Occipital lobe (tissue), 3 donors: ENCODE data around the gene PILRB. TPM values are rescaled to one million over a fixed set of nuclear protein-coding genes. Genes with fewer than 3 reads are reported as not detected.

ENCODE experiments used
- DNase-seq: peaks from one replicate; lab custom pipeline; 2025; lab: John Stamatoyannopoulos, UW
- small RNA-seq: library from RNA; depleted of rRNA; stranded (forward); fragments of <200 nt; gene quantifications from one replicate; pipeline ENCODE3, GENCODE V24; 2014
- total RNA-seq: library from RNA; depleted of rRNA; stranded (reverse); fragments of >200 nt; gene quantifications from one replicate; pipeline ENCODE4 v1.2.3, GENCODE V29; 2014

PILRB gene
- total RNA-seq, 1 donor from 2014 or later = 9.5 TPM

DNA sequence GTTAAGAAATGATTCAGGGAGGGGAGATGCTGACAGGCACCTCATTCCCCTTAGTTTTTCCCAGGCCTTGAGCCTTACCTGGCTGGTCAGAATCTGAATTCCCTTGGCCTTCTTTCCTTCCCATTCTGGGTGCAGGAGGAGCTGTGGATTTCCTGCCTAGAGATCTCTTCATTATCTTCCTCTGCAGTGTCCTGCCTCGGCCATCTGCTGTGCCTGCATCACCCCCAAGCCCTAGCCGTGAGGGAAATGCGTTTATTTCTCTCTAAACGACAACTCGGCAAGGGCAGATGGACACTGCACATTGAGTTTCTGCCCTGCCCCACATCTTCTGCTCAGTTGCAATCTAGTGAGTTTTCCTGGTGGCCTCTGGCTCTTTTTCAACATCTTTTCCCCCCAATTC, 43.9 kb downstream of the PILRB start:
- no peak for DNase-seq

- DNase-seq = no peak
Measured at GRCh38 chr7:100402241-100402640, 44.3 kb downstream of the PILRB start.

GRCh38 chr7:100406767-100407166, 48.9 kb downstream of the PILRB start:
- no peak for DNase-seq

DNA sequence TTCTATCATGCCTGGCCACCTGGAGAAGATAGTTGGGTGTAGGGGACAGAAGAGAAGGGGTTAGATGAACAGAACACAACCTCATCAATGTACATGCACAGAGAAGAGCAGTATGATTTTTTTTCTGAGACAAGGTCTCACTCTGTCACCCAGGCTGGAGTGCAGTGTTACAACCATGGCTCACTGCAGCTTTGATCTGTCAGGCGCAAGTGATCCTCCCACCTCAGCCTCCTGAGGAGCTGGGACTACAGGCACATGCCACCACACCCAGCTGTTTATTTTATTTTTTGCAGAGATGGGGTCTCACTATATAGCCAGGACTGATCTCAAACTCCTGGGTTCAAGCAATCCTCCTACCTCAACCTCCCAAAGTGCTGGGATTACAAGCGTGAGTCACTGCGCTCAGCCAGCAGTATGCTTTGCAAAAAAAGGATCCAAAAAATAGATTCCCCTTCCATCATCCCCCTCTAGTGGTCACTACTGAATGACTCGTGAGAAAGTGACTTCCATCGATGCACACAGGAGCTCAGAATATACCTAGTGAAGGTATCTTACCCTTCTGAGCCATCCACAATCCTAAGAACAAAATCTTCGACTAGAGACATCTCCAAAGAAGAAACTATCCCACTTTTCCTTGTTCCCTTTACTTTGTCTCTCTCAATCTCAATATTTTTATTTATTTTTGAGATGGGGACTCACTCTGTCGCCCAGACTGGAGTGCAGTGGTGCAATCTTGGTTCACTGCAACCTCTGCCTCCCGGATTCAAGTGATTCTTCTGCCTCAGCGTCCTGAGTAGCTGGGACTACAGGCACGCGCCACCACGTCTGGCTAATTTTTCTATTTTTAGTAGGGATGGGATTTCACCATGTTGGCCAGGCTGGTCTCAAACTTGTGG, 49.6 kb downstream of the PILRB start:
- no peak for DNase-seq

GRCh38 chr7:100411101-100411500, 53.2 kb downstream of the PILRB start:
- no peak for DNase-seq

GRCh38 chr7:100413346-100413745, 55.4 kb downstream of the PILRB start:
- no peak for DNase-seq

- DNase-seq = no peak
Measured at GRCh38 chr7:100413889-100414288, 56.0 kb downstream of the PILRB start.

DNA sequence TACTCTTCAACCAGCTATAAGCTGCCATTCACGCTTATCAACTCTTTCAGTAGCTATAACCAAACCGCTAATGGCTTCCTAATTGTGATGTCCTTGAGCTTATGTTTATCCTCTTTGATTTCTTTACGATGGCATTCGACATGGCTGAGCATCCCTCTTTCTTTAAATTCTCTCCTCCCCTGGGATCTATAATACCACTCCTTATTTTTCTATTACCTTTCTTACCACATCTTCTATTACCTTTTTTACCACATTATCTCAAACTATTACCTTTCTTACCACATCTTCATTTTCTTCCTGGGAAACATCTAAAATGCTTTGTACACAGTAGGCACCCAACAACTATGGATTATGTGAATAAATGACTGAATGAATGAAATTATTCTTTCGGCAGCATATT, 57.5 kb downstream of the PILRB start:
- DNase-seq = no peak

Small RNA genes lying within 50 kb of the gene (small RNA-seq; reads per million reads assigned to genes)
- gene RF00019 = not detected

Other genes starting within 250 kb of the PILRB start
- gene TAF6, start 238.8 kb upstream of the PILRB start, total RNA-seq = 17.8 TPM
- 19.2 TPM for gene CNPY4, start 238.5 kb upstream of the PILRB start, total RNA-seq
- gene MBLAC1, start 231.2 kb upstream of the PILRB start, total RNA-seq = 6.4 TPM
- gene LAMTOR4, start 209.2 kb upstream of the PILRB start, total RNA-seq = 22.6 TPM
- gene TRAPPC14, start 199.4 kb upstream of the PILRB start, total RNA-seq = 8.0 TPM
- gene GAL3ST4, start 189.5 kb upstream of the PILRB start, total RNA-seq = 2.3 TPM
- gene GPC2, start 180.7 kb upstream of the PILRB start, total RNA-seq = 71.9 TPM
- gene STAG3, start 180.2 kb upstream of the PILRB start, total RNA-seq = 0.78 TPM
- not detected for gene PVRIG, start 138.2 kb upstream of the PILRB start, total RNA-seq
- gene SPDYE3, start 50.4 kb upstream of the PILRB start, total RNA-seq = not detected
- gene PILRA, start 15.4 kb downstream of the PILRB start, total RNA-seq = 1.1 TPM
- gene ZCWPW1, start 70.6 kb downstream of the PILRB start, total RNA-seq = 4.2 TPM
- gene MEPCE, start 71.7 kb downstream of the PILRB start, total RNA-seq = 25.3 TPM
- gene PPP1R35, start 78.4 kb downstream of the PILRB start, total RNA-seq = 5.1 TPM
- not detected for gene SPACDR, start 106.1 kb downstream of the PILRB start, total RNA-seq
- 9.7 TPM for gene TSC22D4, start 121.1 kb downstream of the PILRB start, total RNA-seq
- 47.9 TPM for gene NYAP1, start 125.8 kb downstream of the PILRB start, total RNA-seq
- gene AGFG2, start 181.1 kb downstream of the PILRB start, total RNA-seq = 2.0 TPM
- not detected for gene SAP25, start 215.8 kb downstream of the PILRB start, total RNA-seq
- 6.4 TPM for gene LRCH4, start 228.0 kb downstream of the PILRB start, total RNA-seq
- 0.16 TPM for gene FBXO24, start 228.2 kb downstream of the PILRB start, total RNA-seq
- 4.2 TPM for gene PCOLCE, start 244.2 kb downstream of the PILRB start, total RNA-seq